HG02759 (cell line): ENCODE data around the gene ORC3.
"Not testable (repeated sequence)": the region's sequence is repeated elsewhere in the genome, so short reads cannot be mapped to it uniquely, and the experiment has no call there.

Source experiments
- ATAC-seq: cut with Tn5 transposase; IDR thresholded peaks from one replicate; pipeline ENCODE4 v1.9.1; 2021; ENCODE audit warnings: mild to moderate bottlenecking, moderate library complexity; ENCODE audit not compliant: unreplicated experiment

The ORC3 gene

DNA sequence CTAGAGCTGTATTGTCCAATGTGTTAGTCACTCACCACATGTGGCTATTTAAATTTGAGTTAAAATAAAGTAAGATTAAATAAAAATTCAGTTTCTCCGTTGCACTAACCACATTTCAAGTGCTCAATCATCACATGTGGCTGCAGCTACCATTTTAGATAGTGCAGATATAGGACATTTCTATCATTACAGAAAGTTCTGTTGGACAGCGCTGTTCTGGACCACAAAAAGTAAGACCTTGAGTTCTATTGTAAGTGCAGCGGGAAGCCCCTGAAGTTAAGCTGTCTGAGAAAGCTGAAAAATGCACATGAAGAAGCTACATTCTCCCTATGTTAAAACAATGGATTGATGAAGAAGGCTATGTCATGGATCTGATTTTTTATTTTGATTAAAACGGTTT lies 1.1 kb downstream of the ORC3 start:
- no peak for ATAC-seq

DNA sequence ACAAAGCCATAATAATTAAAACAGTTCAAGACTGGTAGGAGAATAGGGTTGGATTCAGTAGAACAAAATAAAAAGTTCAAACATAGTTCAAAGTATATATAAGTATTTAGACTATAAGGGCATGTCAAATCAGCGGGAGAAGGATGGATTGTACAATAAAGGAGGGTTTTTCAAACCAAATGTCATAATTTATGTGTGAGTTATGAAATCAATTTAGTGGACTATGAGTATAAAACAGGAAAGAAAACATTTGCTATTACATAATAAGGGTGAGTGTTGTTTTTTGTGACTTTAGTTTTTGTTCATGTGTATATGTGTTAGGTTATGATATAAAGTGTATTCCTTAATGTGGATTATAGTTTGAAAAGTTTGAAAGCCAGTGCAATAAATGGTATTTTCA lies 10.6 kb downstream of the ORC3 start:
- ATAC-seq: no peak

DNA sequence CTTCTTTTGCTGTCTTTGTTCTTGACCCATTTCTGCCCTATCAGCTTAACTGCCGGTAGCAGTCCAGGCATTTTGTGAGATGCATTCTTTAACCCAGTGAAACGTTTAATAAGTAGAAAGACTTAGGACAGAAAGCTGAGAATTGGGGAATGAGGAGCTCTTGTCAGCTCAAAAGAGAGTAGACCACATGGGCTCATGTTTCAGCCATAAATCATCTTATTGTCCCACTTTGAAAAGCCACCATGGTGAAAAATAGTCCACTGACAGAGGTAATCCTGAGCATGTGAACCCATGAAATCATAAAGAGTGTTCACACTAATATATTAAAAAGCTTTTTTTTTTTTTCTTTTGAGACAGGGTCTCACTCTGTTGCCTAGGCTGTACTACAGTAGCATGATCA lies 16.3 kb downstream of the ORC3 start:
- no peak for ATAC-seq

DNA sequence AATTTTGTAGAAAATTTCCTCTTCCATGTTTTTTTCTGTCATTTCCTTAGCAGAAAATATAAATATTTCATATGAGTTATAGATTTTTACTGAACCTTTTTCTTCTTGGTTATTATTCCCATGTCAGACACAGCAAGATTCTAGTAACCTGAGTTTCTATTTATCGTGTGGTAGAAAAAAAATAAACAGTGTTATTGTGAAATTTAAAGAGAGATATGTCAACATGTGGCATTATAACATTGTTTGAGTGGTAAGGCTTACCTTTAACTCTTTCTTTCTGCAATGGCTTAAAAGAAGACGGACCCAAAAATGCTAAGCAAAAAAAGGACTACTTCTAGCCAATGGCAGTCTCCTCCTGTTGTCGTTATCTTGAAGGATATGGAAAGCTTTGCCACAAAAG lies 18.9 kb downstream of the ORC3 start:
- ATAC-seq: no peak

DNA sequence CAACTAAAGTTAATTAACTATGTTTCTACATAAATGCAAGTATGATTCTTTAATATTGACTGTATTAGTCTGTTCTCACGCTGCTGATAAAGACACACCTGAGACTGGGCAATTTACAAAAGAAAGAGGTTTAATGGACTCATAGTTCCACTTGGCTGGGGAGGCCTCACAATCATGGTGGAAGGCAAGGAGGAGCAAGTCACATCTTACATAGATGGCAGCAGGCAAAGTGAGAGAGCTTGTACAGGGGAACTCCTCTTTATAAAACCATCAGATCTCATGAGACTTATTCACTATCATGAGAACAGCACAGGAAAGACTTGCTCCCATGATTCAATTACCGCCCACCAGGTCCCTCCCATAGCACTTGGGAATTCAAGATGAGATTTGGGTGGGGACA lies 23.1 kb downstream of the ORC3 start:
- not testable (repeated sequence) for ATAC-seq

DNA sequence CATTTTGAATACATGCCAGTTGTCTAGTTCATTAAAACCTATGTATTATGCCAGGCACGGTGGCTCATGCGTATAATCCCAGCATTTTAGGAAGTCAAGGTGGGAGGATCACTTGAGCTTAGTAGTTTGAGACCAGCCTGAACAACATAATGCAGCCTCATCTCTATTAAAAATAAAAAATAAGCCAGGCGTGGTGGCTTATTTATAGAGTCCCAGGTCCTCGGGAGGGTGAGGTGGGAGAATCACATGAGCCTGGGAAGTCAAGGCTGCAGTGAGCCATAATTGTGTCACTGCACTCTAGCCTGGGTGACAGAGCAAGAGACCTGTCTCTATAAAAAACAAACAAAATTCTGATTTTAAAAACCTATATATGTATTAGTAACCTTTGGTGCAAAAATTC lies 27.5 kb downstream of the ORC3 start:
- no peak for ATAC-seq

DNA sequence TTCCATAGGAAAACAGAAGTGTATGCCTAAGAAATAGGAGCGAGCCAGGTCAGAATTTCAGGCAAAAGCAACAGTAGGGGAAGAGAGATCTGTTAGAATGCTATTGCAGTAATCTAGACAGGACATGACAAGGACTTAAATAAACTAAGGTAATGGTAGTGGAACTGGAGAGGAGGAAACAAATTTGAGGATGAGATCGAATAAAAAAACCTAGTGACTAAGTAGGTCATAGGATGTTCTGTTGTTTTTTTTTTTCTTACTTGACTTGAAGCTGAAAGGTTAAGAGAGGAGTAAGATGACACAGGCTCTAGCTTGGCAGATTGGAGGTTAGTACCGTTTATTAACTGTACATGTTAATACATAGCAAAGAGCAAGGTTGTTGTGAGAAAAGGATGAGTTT lies 28.6 kb downstream of the ORC3 start:
- no peak for ATAC-seq

DNA sequence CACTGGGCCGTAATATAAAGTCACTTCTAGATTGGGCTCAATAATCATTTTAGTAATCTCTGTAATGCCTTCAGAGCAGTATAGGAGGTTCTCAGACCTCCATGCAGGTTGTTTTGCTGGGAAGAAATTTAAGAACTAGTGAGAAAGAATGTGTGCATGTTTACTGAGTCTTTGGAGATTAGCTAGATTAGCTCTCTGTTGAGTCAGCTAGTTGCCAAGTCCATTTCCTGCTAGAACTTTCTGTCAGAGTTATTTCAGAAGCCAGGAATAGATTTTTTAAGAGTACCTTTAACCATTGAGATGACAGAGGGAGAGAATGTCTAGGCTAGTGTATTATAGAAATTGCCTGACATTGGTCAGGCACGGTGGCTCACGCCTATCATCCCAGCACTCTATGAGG lies 33.3 kb downstream of the ORC3 start:
- no peak for ATAC-seq

DNA sequence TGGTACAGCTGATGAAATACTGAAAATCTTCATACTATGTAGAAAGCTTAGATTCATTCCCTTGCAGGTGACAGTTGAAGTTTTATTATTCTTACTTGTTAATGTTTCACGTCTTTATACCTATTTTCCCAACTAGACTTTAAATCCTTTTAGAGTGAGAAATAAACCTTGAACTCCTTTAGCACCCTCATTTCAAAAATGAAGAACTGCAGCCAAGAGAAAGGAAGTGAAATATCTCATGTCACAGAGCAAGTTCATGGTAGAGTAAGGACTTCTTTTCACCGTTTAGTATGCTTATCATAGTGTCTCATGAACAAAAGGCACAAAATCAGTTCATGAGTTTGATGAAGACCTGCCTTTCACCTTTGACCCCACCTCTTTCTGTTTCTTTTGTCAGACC lies 38.5 kb downstream of the ORC3 start:
- no peak for ATAC-seq

DNA sequence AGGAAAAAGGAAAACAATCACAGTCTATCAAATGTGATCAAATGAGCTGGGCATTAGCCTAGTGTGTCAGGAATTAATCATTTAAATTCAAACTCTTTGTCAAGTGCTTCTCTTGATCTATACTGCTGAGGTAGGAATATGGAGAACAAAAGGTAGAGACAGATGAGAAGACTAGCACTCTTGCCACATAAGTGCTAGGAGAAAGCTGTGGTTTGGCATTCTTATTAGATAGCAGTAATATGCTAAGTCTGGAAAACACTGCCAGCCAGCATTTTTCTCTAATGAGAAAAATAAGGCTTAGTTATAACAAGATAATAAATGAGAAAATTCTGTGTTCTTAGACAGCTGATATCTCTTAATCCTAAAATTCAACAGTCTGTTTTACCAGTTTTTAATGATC lies 38.9 kb downstream of the ORC3 start:
- no peak for ATAC-seq

DNA sequence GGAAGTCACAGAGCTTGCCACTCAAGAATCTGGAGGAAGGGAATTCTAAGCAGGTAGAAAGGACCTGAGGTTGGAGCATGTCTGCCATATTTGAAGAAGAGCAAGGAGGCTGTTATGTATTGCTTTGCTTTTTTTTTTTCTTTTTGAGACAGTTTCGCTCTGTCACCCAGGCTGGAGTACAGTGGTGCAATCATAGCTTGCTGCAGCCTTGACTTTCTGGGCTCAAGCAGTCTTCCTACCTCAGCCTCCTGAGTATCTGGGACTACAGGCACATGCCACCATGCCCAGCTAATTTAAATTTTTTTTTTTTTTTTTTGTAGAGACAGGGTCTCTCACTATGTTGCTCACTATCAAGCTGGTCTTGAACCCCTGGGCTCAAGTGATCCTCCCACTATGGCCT lies 40.8 kb downstream of the ORC3 start:
- ATAC-seq: no peak

DNA sequence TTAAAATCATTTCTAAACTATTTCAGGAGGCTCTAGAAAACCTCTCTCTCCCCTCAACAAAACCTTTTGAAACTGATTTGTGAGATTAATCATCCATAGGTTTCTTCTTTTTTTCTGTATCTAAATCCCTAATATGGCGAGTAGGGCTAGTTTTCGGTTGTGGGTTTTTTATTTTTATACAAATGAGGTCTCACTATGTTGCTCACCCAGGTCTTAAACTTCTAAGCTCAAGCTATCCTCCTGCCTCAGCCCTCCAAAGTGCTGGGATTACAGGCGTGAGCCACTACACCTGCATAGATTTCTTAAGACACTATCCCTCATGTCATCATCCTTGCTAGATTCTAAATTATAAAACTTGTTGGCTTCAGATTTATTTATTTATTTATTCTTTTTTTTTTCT lies 43.9 kb downstream of the ORC3 start:
- no peak for ATAC-seq

DNA sequence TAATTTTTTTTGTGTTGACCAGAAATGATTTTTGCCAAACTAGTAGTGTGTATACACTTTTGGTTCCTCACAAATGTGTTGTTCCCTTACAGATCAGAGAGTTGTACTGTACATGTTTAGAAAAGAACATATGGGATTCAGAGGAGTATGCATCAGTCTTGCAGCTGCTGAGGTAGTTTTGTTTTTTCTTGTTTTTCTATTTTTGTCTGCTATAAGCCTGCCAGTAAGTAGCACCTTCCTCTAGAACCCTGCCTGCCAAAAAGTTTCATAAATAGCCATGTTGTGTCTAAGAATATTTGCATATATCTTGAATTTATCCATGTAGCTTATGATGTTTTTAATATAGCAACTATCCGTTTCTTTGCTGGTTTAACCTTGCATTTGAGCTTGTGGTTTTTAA lies 46.4 kb downstream of the ORC3 start:
- ATAC-seq: no peak

DNA sequence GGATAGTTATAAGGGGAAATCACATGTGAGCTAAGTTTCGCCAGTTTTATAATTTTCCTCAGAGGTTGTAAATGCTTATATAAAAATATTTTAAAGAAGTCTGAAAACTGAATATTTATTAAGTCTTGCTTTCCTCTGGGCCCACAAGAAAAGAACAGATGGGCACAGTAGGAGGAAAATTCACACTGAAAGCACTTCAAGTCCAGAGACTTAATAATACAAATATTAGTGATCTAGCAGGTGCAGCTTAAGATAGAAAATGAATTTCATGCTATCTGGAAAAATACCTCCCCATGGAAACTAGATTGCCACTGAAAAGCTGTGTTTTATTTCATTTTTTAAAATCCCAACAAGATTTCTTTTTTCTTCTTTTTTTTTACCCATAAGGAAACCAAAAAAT lies 47.2 kb downstream of the ORC3 start:
- ATAC-seq: no peak

DNA sequence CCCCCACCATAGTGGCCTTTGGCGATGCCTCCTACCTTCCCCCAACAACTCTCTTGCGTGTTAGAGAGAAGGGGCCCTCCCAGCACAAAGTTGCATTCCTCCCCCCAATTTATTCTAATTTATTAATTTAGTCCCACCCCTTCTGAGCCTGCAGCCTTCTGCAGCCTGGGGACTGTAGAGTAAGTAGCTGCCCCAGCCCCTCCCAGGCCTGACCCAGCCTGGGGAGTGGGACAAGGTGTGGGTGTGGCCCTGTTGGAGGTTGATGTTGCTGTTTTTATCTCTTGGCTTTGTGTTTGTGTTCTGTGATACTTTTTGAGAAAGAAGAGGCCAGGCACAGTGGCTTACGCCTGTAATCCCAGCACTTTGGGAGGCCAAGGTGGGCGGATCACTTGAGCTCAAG lies 49.4 kb downstream of the ORC3 start:
- ATAC-seq: no peak

DNA sequence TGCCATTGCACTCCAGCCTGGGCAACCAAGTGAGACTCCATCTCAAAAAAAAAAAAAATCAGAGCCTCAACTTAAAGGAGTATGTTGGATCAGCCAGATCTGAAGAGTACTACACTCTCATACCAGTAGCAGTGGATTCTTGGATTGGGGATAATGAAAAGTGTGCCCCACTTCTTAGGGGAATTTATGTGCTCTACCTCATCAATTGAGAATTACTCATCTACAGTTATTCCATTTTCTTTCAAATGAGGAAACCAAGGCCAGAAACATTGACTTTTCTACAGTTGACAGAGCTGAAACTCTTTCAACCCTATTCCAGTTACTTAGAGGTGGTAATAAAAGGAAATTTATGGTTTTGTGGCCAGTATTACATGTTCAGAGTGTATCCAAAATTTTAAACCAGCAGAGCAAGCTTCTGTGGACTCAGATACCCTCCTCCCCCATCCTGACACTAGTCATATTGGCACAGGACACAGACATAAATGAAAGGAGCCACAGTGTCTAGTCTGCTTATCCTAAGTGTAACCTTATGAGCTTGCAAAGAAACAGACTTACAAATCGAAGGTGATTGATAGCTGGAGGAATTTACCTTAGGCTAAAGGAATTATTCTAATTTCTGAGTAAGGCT lies 51.2 kb downstream of the ORC3 start:
- ATAC-seq: no peak

DNA sequence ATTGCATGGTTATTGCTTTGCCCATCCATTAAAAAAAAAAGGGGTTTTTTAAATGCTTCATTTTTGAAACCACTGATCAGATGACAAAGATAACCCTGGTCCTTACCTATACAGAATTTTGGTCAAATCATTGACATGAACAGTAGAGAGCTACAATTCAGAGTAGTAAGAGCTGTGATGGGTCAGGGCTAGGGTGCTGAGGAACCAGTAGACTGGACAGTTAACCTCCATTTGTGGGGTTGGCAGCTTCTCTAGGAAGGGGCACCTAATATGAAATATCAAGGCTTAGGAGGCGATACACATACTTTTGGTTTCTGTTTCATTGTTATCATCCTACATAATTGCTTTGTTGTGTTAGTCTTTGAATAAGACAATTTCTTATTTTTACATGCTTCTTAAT lies 55.1 kb downstream of the ORC3 start:
- ATAC-seq: peak; percentile 58

DNA sequence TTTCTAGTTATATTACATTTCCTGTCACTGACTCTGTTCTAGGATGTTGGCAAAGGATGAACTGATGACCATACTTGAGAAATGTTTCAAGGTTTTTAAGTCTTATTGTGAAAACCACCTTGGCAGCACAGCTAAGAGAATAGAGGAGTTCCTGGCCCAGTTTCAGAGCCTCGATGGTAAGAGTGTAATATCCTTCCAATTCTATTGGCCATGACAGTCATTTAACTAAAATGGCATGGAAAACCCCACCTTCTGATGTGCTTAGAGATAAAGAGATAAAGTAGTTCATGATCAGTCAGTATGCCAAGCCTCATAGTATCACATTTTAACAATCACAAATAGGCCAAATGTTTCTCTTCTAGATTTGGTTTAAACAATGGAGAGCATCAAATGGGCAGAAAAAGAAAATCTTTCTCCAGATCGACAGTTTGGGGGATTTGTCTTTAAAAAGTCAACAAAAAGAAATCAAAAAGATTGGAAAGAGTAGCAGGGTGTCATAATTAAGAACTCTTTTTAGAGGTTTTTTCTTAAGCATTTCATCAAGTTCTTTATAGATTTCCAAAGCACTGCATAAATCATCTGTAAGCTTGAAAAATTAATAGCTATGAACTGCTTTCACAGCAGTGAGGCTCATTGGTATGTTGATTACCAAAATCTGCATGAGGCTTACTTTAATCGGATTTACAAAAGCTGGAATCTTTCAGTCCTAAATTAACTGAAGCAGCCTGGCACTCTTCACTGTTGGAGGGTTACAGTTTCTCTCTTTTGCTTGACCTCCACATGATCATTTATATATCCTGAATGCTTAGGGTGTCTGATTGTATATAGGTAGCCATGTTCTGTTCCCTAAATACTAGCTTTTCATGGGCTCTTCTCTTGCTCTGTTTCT lies 63.4 kb downstream of the ORC3 start:
- no peak for ATAC-seq

DNA sequence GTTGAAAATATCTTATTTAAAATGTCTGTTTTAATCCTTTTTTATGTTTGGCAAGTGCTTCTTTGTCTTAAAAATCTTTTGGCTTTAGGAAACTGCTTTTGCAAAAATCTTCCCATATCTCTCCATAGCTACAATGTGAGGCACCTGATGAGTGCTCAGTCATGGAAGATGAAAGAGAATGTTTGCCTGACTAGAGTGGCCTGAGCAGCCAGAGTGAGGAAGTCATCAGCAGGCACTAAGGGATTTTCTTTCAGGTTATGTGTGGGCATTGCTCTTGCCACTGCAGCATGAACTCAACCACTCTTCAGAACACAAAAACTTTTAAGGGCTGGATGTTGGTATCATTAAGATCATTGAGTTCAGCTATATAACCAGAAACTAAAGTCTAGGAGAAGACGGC lies 64.2 kb downstream of the ORC3 start:
- no peak for ATAC-seq

DNA sequence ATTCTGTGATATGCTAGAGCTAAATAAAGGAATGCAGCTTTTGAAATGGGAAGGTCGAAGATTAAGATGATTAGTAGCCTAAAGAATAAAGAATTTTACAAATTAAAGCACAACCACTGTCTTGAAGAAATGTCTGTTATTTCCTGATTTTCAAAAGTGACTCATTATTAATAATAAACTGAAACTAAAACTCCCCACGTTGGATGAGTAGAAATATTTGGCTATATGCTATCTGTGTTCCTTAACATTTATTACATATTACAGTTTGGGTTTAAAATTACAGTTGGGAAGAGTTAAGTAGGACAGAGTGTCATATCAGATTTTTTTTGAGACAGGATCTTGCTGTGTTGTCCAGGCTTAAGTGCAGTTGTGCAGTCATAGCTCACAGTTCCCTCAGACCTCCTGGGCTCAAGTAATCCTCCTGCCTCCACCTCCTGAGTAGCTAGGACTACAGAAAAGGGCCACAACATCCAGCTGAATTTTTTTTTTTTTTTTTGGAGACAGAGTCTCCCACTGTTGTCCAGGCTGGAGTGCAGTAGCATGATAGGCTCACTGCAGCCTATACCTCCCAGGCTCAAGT lies 65.0 kb downstream of the ORC3 start:
- ATAC-seq: no peak

DNA sequence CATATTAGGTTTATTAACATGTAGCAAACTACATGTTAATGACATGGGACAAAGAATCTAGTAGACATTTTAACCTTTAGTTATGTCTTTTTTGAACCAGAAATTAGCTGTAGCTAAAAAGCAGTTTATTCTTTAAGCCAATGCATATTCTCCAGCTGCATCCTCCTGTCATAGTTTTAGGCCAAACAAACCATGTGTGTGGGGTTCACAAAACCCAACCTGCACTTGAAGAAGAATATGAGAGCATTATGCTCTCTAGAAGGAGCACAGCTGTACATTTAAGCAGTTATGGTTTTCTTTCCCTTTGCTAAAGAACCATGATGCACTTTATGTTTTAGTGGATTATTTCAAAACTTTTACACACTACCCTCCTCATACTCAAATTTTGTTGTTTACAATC lies 65.9 kb downstream of the ORC3 start:
- no peak for ATAC-seq

DNA sequence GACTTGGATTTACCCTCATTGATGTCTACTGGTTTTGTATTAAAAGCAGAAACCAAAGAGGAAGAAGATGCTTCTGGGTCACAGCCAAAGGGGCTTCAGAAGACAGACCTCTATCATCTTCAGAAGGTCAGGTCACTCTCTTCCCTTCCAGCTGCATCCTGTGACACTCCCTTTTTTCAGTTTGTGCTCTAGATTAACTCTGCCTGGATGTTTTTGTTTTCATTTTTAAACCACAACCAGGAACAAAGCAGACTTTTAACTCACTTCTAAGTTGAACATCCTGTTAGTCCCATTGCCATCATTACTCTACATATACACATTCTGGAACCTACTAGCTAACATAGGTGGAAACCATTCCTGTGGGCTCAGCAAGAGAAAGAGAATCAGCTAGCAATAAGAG lies 66.9 kb downstream of the ORC3 start:
- peak; percentile 49 for ATAC-seq
